Thyroid gland (tissue), 4 donors: Measurements from ENCODE around the gene UNC13C. TPM values are rescaled to one million over a fixed set of nuclear protein-coding genes. Genes with fewer than 3 reads are reported as not detected.

Source experiments
- DNase-seq, 2 donors: peaks; one replicate each; pipeline ENCODE4 v3.0.0-alpha.2; 2019
- H3K27ac ChIP-seq, 3 donors: fragments of 200-600 bp; sonication (generic); 1 replicate in 2 of 3; 2 replicates in 1 of 3; pipeline ENCODE4 v1.5.1; 2016 to 2019; ENCODE audit warnings: mild to moderate bottlenecking in 1 of 3, moderate library complexity in 1 of 3
- H3K27me3 ChIP-seq: fragments of 200-600 bp; sonication (generic); one replicate; pipeline ENCODE4 v1.5.1; 2019
- H3K36me3 ChIP-seq, 2 donors: fragments of 200-600 bp; sonication (generic); one replicate each; pipeline ENCODE4 v1.5.1; 2016 to 2019
- H3K4me1 ChIP-seq, 2 donors: fragments of 200-600 bp; sonication (generic); one replicate each; pipeline ENCODE4 v1.5.1; 2017 to 2019
- H3K4me3 ChIP-seq, 3 donors: fragments of 200-600 bp; sonication (generic); replicated peaks in 1 of 3; 1 replicate in 2 of 3; 2 replicates in 1 of 3; pipeline ENCODE4 v1.5.1; 2016; ENCODE audit warnings: mild to moderate bottlenecking in 1 of 3
- H3K9me3 ChIP-seq: fragments of 200-600 bp; sonication (generic); one replicate; pipeline ENCODE4 v1.5.1; 2017
- CTCF ChIP-seq, 6 experiments: fragments of 200-600 bp in 3 of 6; fragments of 450-650 bp in 3 of 6; sonication (generic) in 3 of 6; IDR thresholded peaks; one replicate each; pipeline ENCODE4 v1.5.1; 2016 to 2019; ENCODE audit warnings: antibody characterized with exemption in 6 of 6, mild to moderate bottlenecking in 2 of 6, inconsistent platforms in 1 of 6, moderate library complexity in 1 of 6
- POLR2A ChIP-seq, 2 donors: fragments of 450-650 bp; IDR thresholded peaks; one replicate each; pipeline ENCODE4 v1.6.1; 2017; ENCODE audit warnings: antibody characterized with exemption in 2 of 2, mild to moderate bottlenecking in 2 of 2, moderate library complexity in 1 of 2
- WGBS, 2 donors: methylation state at CpG; one replicate each; pipeline ENCODE4 v1.1.5; 2017; 5-methylcytosine and 5-hydroxymethylcytosine counted together
- intact Hi-C: fragments of 100-400 bp; cut with DNase I; formaldehyde crosslinking; loops from one replicate; pipeline ENCODE4 v1.15.1; 2023
- total RNA-seq, 4 donors: library from RNA; depleted of rRNA; stranded (reverse); fragments of >200 nt; gene quantifications; one replicate each; pipeline ENCODE4 v1.2.3, GENCODE V29; 2016

The UNC13C gene
- total RNA-seq, 4 donors from 2014 or later: 1.1 to 10.6 (median 7.5) TPM

GRCh38 chr15:53962646-53963561 lies 15.3 kb upstream of the UNC13C start:
- Histone ChIP-seq H3K4me1 (peaks cover 3 to 6% of the 10 kb centered on the region in 2 donors), H3K36me3 (no peaks in the 10 kb centered on the region), H3K9me3 (no peaks in the 10 kb centered on the region), H3K27me3 (no peaks in the 10 kb centered on the region), H3K4me3 (no peak overlapping the region), H3K27ac (no peak overlapping the region)
- WGBS, 2 donors: 29 to 36% methylated on average over 4 of the region's 4 CpGs
- intact Hi-C loops: no loop called here
- DNase-seq: peak; percentile 41 to 43
- TF ChIP-seq POLR2A (IDR thresholded peaks at IDR 0.05): no peak
- peak in 5 of 6 experiments; percentile 29 to 63 (median 49) for TF ChIP-seq CTCF (IDR thresholded peaks at IDR 0.05)

GRCh38 chr15:53963801-53964200 lies 14.4 kb upstream of the UNC13C start:
- Histone ChIP-seq H3K9me3 (no peaks in the 10 kb centered on the region), H3K36me3 (no peaks in the 10 kb centered on the region), H3K4me1 (peaks cover 6 to 13% of the 10 kb centered on the region in 2 donors), H3K27ac (no peak overlapping the region), H3K4me3 (no peak overlapping the region), H3K27me3 (no peaks in the 10 kb centered on the region)
- TF ChIP-seq CTCF (IDR thresholded peaks at IDR 0.05) (no peak), POLR2A (IDR thresholded peaks at IDR 0.05) (no peak)
- no peak for DNase-seq
- intact Hi-C loops: no loop called here

- H3K36me3 ChIP-seq: no peaks in the 10 kb centered on the region
- intact Hi-C loops: no loop called here
- no peak for TF ChIP-seq POLR2A (IDR thresholded peaks at IDR 0.05)
- no peaks in the 10 kb centered on the region for H3K27me3 ChIP-seq
- 79 to 89% methylated on average over 2 of the region's 2 CpGs for WGBS, 2 donors
- no peak overlapping the region for H3K27ac ChIP-seq
- no peaks in the 10 kb centered on the region for H3K9me3 ChIP-seq
- peaks cover 0 to 10% of the 10 kb centered on the region in 2 donors for H3K4me1 ChIP-seq
- H3K4me3 ChIP-seq: no peak overlapping the region
- no peak for DNase-seq
Measured at GRCh38 chr15:53974121-53974520, 4.1 kb upstream of the UNC13C start.

- 74 to 83% methylated on average over 3 of the region's 3 CpGs for WGBS, 2 donors
- Histone ChIP-seq H3K4me1 (peaks cover 0 to 12% of the 10 kb centered on the region in 2 donors), H3K27ac (no peak overlapping the region), H3K27me3 (no peaks in the 10 kb centered on the region), H3K36me3 (no peaks in the 10 kb centered on the region), H3K4me3 (no peak overlapping the region), H3K9me3 (no peaks in the 10 kb centered on the region)
- DNase-seq: no peak
- TF ChIP-seq POLR2A (IDR thresholded peaks at IDR 0.05) (no peak), CTCF (IDR thresholded peaks at IDR 0.05) (no peak)
- intact Hi-C loops: no loop called here
Measured at GRCh38 chr15:53974813-53975212, 3.4 kb upstream of the UNC13C start.

GRCh38 chr15:53976844-53977392 lies 1.3 kb upstream of the UNC13C start:
- intact Hi-C loops: no loop called here
- H3K4me3 ChIP-seq: no peak overlapping the region
- H3K27me3 ChIP-seq: no peaks in the 10 kb centered on the region
- DNase-seq: peak; percentile 77 to 78
- H3K36me3 ChIP-seq: no peaks in the 10 kb centered on the region
- peaks cover 0 to 12% of the 10 kb centered on the region in 2 donors for H3K4me1 ChIP-seq
- WGBS, 2 donors: 42 to 45% methylated on average over 8 of the region's 8 CpGs
- no peak overlapping the region for H3K27ac ChIP-seq
- TF ChIP-seq CTCF (IDR thresholded peaks at IDR 0.05) (peak in 4 of 6 experiments; percentile 44 to 74 (median 68)), POLR2A (IDR thresholded peaks at IDR 0.05) (peak in 1 of 2 donors; percentile 45)
- no peaks in the 10 kb centered on the region for H3K9me3 ChIP-seq
